Measurements from ENCODE around the gene TFB1M.

Gene TFB1M

DNA sequence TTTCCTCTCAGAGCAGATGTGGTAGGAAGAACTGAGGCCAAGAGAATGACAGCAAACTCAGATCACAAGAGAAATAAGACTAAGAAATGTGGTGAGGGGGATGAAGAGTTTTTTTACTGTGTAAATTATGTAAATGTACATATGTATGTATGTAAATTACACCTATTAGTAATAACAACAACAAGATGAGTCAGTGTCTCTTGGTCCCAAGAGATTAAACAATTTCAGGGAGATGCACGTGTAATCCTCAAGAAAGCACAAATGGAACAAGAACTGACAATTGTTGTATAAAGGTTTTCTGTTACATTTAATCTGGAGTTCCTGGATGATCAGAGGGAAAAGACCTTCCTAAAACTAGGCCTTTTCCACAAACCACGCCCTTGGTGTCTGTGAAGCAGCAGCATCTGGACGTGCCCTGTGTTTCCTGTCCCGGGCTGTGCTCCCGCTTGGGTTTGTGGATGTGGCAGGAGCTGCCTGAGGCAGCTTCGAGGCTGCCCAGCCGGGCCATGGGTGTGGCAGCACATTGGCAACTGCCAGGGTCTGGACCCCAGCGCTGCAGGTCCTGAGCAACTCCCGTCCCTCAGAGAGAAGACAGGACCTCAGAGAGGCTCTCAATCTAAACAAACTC, 49.5 kb downstream of the TFB1M start:
- H3K4me1 Mint-ChIP-seq: peaks cover 21% of the 10 kb centered on the region

GRCh38 chr6:155263373-155264063, 50.8 kb downstream of the TFB1M start, which contains the start of gene CLDN20:
CLDN20 (plus strand) TSS chr6:155264013; CDS start chr6:155275720, 11,707 bp downstream.
- Mint-ChIP-seq H3K36me3 (ENCODE audit: low read depth) (peaks cover 42% of the 10 kb centered on the region), H3K27ac (no peak within 1 kb of the TSS), H3K4me1 (peaks cover 20% of the 10 kb centered on the region), H3K4me3 (no peak within 1 kb of the TSS), H3K27me3 (ENCODE audit: low read depth, poor library complexity) (no peaks in the 10 kb centered on the region), H3K9me3 (peaks cover 4% of the 10 kb centered on the region)
- no peak for DNase-seq
- TF ChIP-seq, protein P1, sequence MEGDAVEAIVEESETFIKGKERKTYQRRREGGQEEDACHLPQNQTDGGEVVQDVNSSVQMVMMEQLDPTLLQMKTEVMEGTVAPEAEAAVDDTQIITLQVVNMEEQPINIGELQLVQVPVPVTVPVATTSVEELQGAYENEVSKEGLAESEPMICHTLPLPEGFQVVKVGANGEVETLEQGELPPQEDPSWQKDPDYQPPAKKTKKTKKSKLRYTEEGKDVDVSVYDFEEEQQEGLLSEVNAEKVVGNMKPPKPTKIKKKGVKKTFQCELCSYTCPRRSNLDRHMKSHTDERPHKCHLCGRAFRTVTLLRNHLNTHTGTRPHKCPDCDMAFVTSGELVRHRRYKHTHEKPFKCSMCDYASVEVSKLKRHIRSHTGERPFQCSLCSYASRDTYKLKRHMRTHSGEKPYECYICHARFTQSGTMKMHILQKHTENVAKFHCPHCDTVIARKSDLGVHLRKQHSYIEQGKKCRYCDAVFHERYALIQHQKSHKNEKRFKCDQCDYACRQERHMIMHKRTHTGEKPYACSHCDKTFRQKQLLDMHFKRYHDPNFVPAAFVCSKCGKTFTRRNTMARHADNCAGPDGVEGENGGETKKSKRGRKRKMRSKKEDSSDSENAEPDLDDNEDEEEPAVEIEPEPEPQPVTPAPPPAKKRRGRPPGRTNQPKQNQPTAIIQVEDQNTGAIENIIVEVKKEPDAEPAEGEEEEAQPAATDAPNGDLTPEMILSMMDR (IDR thresholded peaks at IDR 0.05): no peak

More for the DNA sequence above, 49.5 kb downstream of the TFB1M start:
- H3K27me3 Mint-ChIP-seq (ENCODE audit: low read depth, poor library complexity): no peaks in the 10 kb centered on the region
- no peak overlapping the region for H3K27ac Mint-ChIP-seq
- DNase-seq: no peak
- H3K9me3 Mint-ChIP-seq: peaks cover 4% of the 10 kb centered on the region
- H3K36me3 Mint-ChIP-seq (ENCODE audit: low read depth): peaks cover 48% of the 10 kb centered on the region
- TF ChIP-seq, protein P1 (IDR thresholded peaks at IDR 0.05): no peak
- no peak overlapping the region for H3K4me3 Mint-ChIP-seq

GRCh38 chr6:155262655-155263054, 51.6 kb downstream of the TFB1M start:
- TF ChIP-seq, protein P1 (IDR thresholded peaks at IDR 0.05): no peak
- H3K36me3 Mint-ChIP-seq (ENCODE audit: low read depth): peaks cover 38% of the 10 kb centered on the region
- H3K4me1 Mint-ChIP-seq: peaks cover 20% of the 10 kb centered on the region
- no peaks in the 10 kb centered on the region for H3K9me3 Mint-ChIP-seq
- peak overlapping the region; percentile 56 for H3K27ac Mint-ChIP-seq
- H3K27me3 Mint-ChIP-seq (ENCODE audit: low read depth, poor library complexity): no peaks in the 10 kb centered on the region
- H3K4me3 Mint-ChIP-seq: no peak overlapping the region
- no peak for DNase-seq

DNA sequence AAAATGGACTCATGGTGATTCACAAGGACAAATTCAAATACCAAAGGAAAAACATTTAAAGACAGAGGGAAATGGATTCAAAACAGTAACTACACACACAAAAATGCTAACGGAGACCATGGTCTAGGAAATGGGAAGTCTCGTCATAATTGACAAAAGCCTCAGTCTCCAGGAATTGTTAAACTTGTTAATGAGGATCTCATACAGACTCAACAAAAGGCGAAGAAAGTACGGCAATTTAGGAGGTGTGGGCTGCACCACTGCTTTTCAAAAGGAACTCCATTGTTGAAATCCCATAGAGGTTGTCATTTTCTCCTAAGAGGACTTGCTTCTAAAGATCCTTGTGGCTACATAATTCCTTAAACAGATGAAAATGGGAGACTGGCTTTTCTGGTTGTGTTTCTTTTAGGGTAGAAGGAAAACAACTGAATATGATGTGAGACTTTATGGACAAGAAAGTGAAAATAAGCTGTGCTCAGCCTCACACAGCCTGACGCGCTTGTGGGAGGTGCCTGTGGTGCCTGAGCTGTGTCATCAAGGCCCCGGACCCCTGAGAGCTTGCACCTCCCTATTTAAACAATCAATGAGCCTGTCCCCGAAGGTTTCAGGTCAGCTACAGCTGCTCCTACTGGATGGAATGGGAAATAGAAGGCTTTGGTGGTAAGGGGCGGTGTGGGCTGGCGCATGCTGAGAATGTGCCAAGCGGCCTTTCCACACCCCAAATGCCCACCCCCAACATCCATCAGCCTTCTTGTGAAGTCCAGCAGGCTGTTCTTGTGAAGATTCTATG, 53.0 kb downstream of the TFB1M start:
- peaks cover 20% of the 10 kb centered on the region for H3K4me1 Mint-ChIP-seq
- H3K27me3 Mint-ChIP-seq (ENCODE audit: low read depth, poor library complexity): peaks cover 1% of the 10 kb centered on the region
- H3K9me3 Mint-ChIP-seq: no peaks in the 10 kb centered on the region
- TF ChIP-seq, protein P1 (IDR thresholded peaks at IDR 0.05): no peak
- H3K4me3 Mint-ChIP-seq: no peak overlapping the region
- DNase-seq: no peak
- H3K36me3 Mint-ChIP-seq (ENCODE audit: low read depth): peaks cover 40% of the 10 kb centered on the region
- no peak overlapping the region for H3K27ac Mint-ChIP-seq

GRCh38 chr6:155260686-155261085, 53.6 kb downstream of the TFB1M start:
- Mint-ChIP-seq H3K9me3 (no peaks in the 10 kb centered on the region), H3K4me1 (peaks cover 20% of the 10 kb centered on the region), H3K4me3 (no peak overlapping the region), H3K27me3 (ENCODE audit: low read depth, poor library complexity) (peaks cover 2% of the 10 kb centered on the region), H3K27ac (no peak overlapping the region), H3K36me3 (ENCODE audit: low read depth) (peaks cover 34% of the 10 kb centered on the region)
- no peak for DNase-seq
- TF ChIP-seq, protein P1 (IDR thresholded peaks at IDR 0.05): no peak
